ENCODE results near the gene ANKRD63. TPM values are rescaled to one million over a fixed set of nuclear protein-coding genes. Genes with fewer than 3 reads are reported as not detected.

The ANKRD63 gene
- total and polyA plus RNA-seq, 10 of the 15 experiments (the other 5 are each of a cell fraction or from before 2014, with no cell fraction given): not detected

DNA sequence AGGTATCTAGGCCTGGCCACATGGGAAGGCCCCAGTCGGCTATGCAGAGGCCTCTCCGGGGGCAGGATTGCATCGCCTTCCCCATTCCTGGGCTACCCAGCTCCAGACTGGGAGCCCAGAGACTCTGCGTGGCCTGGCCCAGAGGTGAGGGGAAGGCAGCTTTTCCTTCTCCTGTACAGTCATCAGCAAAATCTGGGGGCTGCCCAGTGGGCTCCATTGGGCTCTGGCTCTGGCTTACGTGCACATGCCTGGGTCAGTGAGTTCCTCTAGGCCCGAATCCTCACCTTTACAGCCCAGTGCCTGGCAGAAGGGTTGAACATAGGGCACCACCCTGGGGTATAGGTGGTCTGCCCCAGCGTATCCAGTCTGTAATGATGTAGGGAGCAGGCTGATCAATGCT is 3.9 kb upstream of the ANKRD63 start:
- no TSS peak for BruUV-seq (replicated peaks)
- H3K27me3 ChIP-seq (replicated peaks in 1 of 2; ENCODE audit: control insufficient read depth in 2 of 2, insufficient read depth in 2 of 2, low read length in 1 of 2): peaks cover 3 to 9% of the 10 kb centered on the region in 2 experiments; a peak in 3 of 4 replicates
- ATAC-seq (no peak), DNase-seq (ENCODE audit: low read depth, low spot score) (no peak), FAIRE-seq (no peak)
- ChIA-PET CTCF (no interaction called here), RAD21 (ENCODE audit: unreplicated experiment) (no interaction called here), SMC1A (ENCODE audit: uncharacterized antibody, unreplicated experiment) (interaction anchor here (1.2 kb wide), 1 partner anchor 8 kb away, joined by 3 read pairs; no protein-coding TSS in a partner anchor), POLR2A (no interaction called here)
- no peaks in the 10 kb centered on the region for H4K20me1 ChIP-seq (ENCODE audit: control insufficient read depth, insufficient read depth)
- TF ChIP-seq FOXK2 (IDR thresholded peaks at IDR 0.05) (no peak), PAX8 (IDR thresholded peaks at IDR 0.05) (no peak), WRNIP1 (IDR thresholded peaks at IDR 0.05; ENCODE audit: borderline replicate concordance, low read depth, low read length) (no peak), GABPA (IDR thresholded peaks at IDR 0.05; ENCODE audit: low read depth) (no peak), BACH1 (IDR thresholded peaks at IDR 0.05; ENCODE audit: borderline replicate concordance) (no peak), ZNF622 (IDR thresholded peaks at IDR 0.05) (no peak), RBBP5 (conservative IDR thresholded peaks at IDR 0.05) (no peak), TCF7 (IDR thresholded peaks at IDR 0.05; ENCODE audit: borderline replicate concordance) (no peak), EED (IDR thresholded peaks at IDR 0.05; ENCODE audit: low read depth) (no peak), CHD2 (IDR thresholded peaks at IDR 0.05; ENCODE audit: borderline replicate concordance, low read depth, low read length) (no peak), RAD21 (IDR thresholded peaks at IDR 0.05; ENCODE audit: insufficient read depth, low read depth, low read length) (no peak), ATF7 (IDR thresholded peaks at IDR 0.05; ENCODE audit: low read depth) (no peak)
- TF ChIP-seq, protein P1, sequence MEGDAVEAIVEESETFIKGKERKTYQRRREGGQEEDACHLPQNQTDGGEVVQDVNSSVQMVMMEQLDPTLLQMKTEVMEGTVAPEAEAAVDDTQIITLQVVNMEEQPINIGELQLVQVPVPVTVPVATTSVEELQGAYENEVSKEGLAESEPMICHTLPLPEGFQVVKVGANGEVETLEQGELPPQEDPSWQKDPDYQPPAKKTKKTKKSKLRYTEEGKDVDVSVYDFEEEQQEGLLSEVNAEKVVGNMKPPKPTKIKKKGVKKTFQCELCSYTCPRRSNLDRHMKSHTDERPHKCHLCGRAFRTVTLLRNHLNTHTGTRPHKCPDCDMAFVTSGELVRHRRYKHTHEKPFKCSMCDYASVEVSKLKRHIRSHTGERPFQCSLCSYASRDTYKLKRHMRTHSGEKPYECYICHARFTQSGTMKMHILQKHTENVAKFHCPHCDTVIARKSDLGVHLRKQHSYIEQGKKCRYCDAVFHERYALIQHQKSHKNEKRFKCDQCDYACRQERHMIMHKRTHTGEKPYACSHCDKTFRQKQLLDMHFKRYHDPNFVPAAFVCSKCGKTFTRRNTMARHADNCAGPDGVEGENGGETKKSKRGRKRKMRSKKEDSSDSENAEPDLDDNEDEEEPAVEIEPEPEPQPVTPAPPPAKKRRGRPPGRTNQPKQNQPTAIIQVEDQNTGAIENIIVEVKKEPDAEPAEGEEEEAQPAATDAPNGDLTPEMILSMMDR (IDR thresholded peaks at IDR 0.05 in 2 of 3, conservative IDR thresholded peaks at IDR 0.05 in 1 of 3; ENCODE audit: control insufficient read depth in 2 of 3, extremely low read depth in 1 of 3, insufficient read depth in 1 of 3, low read depth in 3 of 3, low read length in 3 of 3): no peak
- H3K4me3 ChIP-seq: no peak overlapping the region
- H3K36me3 ChIP-seq (ENCODE audit: control insufficient read depth in 2 of 2, insufficient read depth in 2 of 2, low read length in 1 of 2): no peaks in the 10 kb centered on the region
- 32% methylated on average over 7 of the region's 7 CpGs for WGBS (ENCODE audit: insufficient coverage, insufficient replicate concordance, low lambda C conversion rate, missing lambda C conversion rate)
- in situ Hi-C loops (cut with MboI) (no loop called here), intact Hi-C loops (cut with micrococcal nuclease; ENCODE audit: unreplicated experiment) (no loop called here)
- no peak overlapping the region for H3K27ac ChIP-seq (ENCODE audit: control insufficient read depth, insufficient read depth)
- no peak overlapping the region for H3K9ac ChIP-seq (ENCODE audit: control insufficient read depth, insufficient read depth, low read length)
- H3K9me3 ChIP-seq (replicated peaks; ENCODE audit: control insufficient read depth, insufficient read depth, low read length): no peaks in the 10 kb centered on the region; the same call in 2 of the 3 replicates
- H3K4me2 ChIP-seq (ENCODE audit: control insufficient read depth, insufficient read depth): no peak overlapping the region
- H2AFZ ChIP-seq (ENCODE audit: control insufficient read depth, low read depth, low read length): no peak overlapping the region
- H3K4me1 ChIP-seq (ENCODE audit: control insufficient read depth, insufficient read depth, low read length): peaks cover 5% of the 10 kb centered on the region; the same call in 1 of the 2 replicates
- no peaks in the 10 kb centered on the region for H3K79me2 ChIP-seq (ENCODE audit: control insufficient read depth, insufficient read depth, low read length)

Data from GM12878 (cell line).